ENCODE results near the gene SPATS2. TPM values are rescaled to one million over a fixed set of nuclear protein-coding genes. Genes with fewer than 3 reads are reported as not detected.

SPATS2 gene
- total RNA-seq, 1 donor from 2014 or later: 21.3 TPM

DNA sequence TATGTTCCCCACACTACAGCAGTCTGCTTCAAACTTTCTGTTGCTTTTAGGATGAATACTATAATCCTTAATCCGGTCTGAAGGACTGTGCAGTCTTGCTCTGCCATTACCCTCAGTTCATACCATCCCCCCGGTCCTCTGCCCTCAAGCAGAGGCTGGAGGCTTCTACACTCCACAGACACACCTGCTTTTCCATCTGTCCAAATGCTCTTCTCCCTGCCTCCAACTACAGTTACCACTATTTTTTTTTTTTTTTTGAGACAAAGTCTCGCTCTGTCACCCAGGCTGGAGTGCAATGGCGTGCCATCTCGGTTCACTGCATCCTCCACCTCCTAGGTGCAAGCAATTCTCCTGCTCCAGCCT lies 152.3 kb downstream of the SPATS2 start:
- no peak overlapping the region for H3K4me3 ChIP-seq (ENCODE audit: low read depth, low read length)
- TF ChIP-seq, protein P1, sequence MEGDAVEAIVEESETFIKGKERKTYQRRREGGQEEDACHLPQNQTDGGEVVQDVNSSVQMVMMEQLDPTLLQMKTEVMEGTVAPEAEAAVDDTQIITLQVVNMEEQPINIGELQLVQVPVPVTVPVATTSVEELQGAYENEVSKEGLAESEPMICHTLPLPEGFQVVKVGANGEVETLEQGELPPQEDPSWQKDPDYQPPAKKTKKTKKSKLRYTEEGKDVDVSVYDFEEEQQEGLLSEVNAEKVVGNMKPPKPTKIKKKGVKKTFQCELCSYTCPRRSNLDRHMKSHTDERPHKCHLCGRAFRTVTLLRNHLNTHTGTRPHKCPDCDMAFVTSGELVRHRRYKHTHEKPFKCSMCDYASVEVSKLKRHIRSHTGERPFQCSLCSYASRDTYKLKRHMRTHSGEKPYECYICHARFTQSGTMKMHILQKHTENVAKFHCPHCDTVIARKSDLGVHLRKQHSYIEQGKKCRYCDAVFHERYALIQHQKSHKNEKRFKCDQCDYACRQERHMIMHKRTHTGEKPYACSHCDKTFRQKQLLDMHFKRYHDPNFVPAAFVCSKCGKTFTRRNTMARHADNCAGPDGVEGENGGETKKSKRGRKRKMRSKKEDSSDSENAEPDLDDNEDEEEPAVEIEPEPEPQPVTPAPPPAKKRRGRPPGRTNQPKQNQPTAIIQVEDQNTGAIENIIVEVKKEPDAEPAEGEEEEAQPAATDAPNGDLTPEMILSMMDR (IDR thresholded peaks at IDR 0.05; ENCODE audit: insufficient read depth, low read length, severe bottlenecking): no peak
- H3K27me3 ChIP-seq (ENCODE audit: control insufficient read depth, insufficient read depth, low read length): no peaks in the 10 kb centered on the region
- peaks cover 4% of the 10 kb centered on the region for H3K36me3 ChIP-seq (ENCODE audit: control insufficient read depth, insufficient read depth, low read length)
- FAIRE-seq (no peak), DNase-seq (ENCODE audit: low read depth) (no peak)

DNA sequence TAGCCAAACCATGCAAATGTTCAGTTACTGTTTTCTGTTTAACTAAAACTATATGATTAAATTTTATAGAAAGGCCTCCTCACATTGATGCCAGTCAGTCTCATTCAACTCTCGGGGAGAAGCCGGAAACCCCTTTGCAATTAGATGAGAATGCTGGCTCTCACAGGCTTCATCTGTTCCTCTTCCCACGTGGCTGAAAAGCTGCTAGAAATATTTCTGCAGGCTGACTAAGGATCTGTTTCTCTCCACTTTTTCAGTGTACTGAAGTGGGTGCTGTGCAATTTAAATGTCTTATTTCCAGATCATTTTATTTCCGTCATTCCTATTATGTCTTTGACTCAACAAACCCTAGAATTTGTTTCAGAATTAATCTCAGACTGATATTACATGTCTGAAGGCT lies 154.1 kb downstream of the SPATS2 start:
- DNase-seq (ENCODE audit: low read depth) (no peak), FAIRE-seq (no peak)
- TF ChIP-seq, protein P1 (IDR thresholded peaks at IDR 0.05; ENCODE audit: insufficient read depth, low read length, severe bottlenecking): no peak
- Histone ChIP-seq H3K36me3 (ENCODE audit: control insufficient read depth, insufficient read depth, low read length) (peaks cover 11% of the 10 kb centered on the region), H3K27me3 (ENCODE audit: control insufficient read depth, insufficient read depth, low read length) (no peaks in the 10 kb centered on the region), H3K4me3 (ENCODE audit: low read depth, low read length) (no peak overlapping the region)

DNA sequence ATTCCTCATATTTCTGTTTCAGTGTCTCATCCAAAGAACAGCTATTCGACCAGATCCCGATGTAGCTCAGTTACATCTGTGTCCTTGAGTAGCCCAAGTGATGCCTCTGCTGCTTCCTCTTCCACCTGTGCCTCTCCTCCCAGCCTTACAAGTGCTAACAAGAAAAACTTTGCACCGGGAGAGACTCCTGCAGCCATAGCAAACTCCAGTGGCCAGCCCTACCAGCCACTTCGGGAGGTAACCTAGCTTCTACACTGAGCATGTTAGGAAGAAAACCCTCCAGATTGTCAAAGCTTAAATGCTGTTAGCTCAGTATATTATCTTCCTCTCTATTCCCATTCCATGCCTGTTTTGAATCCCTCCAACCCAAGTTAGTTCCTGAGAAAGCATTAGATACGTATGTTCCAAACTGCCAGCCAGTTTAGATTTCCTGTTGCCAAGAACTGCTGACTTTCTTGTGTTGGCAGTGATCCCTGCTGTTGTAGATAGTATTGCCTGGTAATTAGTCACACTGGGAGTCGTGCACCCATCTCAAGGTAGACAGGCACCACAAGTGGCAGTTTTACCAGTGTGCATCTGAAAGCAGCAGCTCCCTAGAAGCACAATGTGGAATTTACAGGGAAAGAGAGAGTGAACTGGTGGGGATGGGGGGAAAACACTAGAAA lies 157.5 kb downstream of the SPATS2 start:
- DNase-seq (ENCODE audit: low read depth): no peak
- peaks cover 16% of the 10 kb centered on the region for H3K36me3 ChIP-seq (ENCODE audit: control insufficient read depth, insufficient read depth, low read length)

DNA sequence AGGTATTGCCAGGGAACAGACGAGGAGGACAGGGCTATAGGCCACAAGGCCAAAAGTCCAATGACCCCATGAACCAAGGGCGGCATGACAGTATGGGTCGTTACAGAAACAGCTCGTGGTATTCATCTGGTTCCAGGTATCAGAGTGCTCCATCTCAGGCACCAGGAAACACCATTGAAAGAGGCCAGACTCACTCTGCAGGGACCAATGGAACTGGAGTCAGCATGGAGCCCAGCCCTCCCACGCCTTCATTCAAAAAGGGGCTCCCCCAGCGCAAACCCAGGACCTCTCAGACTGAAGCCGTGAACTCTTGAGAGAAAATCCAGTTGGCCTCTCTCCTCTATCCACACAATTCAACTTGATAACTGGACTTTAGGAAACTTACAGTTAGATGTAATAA lies 158.7 kb downstream of the SPATS2 start:
- TF ChIP-seq, protein P1 (IDR thresholded peaks at IDR 0.05; ENCODE audit: insufficient read depth, low read length, severe bottlenecking): no peak
- Histone ChIP-seq H3K36me3 (ENCODE audit: control insufficient read depth, insufficient read depth, low read length) (peaks cover 15% of the 10 kb centered on the region), H3K27me3 (ENCODE audit: control insufficient read depth, insufficient read depth, low read length) (no peaks in the 10 kb centered on the region), H3K4me3 (ENCODE audit: low read depth, low read length) (no peak overlapping the region)
- FAIRE-seq (peak; percentile 50), DNase-seq (ENCODE audit: low read depth) (no peak)

More for the DNA sequence above, 157.5 kb downstream of the SPATS2 start:
- no peak for FAIRE-seq
- TF ChIP-seq, protein P1 (IDR thresholded peaks at IDR 0.05; ENCODE audit: insufficient read depth, low read length, severe bottlenecking): no peak
- no peak overlapping the region for H3K4me3 ChIP-seq (ENCODE audit: low read depth, low read length)
- no peaks in the 10 kb centered on the region for H3K27me3 ChIP-seq (ENCODE audit: control insufficient read depth, insufficient read depth, low read length)

DNA sequence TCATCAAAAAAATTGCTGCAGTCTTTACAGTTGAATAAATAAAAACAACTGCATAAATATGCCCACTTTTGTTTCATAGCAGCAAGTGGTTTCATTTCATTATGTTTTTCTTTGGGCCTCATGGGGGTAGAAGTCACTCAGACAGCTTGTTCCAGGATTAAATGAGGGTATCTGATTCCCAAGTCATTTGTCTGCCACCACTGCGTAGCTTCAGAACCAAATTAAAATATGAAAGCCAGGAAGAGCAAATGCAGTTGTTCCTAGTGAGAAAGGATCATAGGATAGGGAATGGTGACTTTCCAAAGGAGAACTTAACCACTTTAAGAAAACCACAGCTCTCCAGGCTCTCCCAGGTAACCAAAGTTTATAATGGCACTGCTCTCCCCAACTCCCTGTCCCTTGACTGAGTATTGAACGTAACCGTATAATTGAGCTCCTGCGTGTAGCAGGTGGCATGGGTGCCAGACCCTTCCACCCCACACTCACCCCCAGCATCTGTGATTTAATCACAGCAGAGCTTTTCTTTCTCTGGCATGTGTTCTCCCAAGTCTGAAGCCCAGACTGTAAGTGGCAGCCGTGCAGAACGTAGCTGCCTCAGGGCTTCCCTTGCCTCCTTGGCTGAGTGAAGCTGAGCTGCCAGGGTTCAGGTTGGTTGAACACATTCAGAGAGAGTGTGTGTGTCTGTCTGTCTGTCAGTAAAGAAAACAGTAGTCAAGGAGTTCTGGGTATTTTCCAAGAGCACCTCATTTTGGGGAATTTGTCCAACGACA lies 160.3 kb downstream of the SPATS2 start:
- DNase-seq (ENCODE audit: low read depth) (no peak), FAIRE-seq (peak; percentile 36)
- peaks cover 12% of the 10 kb centered on the region for H3K36me3 ChIP-seq (ENCODE audit: control insufficient read depth, insufficient read depth, low read length)
- TF ChIP-seq, protein P1 (IDR thresholded peaks at IDR 0.05; ENCODE audit: insufficient read depth, low read length, severe bottlenecking): no peak
- H3K27me3 ChIP-seq (ENCODE audit: control insufficient read depth, insufficient read depth, low read length): no peaks in the 10 kb centered on the region
- H3K4me3 ChIP-seq (ENCODE audit: low read depth, low read length): no peak overlapping the region
